OCI-M2 (cell line): ENCODE data around the gene GHITM.
"Not testable (repeated sequence)": the region's sequence is repeated elsewhere in the genome, so short reads cannot be mapped to it uniquely, and the experiment has no call there.

ENCODE experiments used
- DNase-seq: peaks from one replicate; lab custom pipeline; 2025; ENCODE audit not compliant: unreplicated experiment; lab: John Stamatoyannopoulos, UW

The GHITM gene

DNA sequence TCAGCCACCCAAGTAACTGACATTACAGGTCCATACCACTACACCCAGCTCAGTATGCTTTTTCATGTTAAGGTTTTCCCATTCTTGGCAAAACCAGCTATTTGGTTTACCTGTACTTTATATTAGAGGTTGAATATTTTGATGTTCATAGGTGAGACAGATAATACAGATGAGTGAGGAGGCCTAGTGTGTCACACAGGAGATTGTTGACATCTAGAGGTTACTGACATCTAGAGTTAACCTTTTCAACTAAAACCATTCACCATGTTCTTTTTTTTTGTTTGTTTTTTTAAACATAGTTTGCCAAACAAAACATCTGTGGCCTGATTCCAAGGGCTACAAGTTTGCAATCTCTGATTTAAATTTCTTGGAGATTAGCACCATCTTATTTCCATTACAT, 8.0 kb downstream of the GHITM start:
- DNase-seq = no peak

DNA sequence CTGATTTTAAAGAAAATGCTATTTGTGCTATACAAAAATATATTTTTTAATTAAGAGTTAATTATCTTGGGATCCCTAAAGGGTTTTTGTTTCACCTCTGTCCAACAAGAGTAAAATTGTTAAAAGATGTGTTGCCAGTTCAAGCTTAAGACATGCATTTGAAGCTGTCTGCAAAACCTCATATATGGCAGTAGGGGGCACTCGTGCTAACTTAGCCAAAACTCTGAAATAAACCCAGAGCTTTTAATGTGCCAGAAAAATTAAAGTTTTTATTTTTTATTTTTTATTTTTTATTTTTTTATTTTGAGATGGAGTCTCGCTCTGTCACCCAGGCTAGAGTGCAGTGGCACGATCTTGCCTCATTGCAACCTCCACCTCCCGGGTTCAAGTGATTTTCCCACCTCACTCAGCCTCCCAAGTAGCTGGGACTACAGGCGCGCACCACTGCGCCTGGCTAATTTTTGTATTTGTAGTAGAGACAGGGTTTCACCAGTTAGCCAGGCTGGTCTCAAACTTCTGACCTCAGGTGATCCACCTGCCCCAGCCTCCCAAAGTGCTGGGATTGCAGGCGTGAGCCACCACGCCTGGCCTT, 8.8 kb downstream of the GHITM start:
- not testable (repeated sequence) for DNase-seq

DNA sequence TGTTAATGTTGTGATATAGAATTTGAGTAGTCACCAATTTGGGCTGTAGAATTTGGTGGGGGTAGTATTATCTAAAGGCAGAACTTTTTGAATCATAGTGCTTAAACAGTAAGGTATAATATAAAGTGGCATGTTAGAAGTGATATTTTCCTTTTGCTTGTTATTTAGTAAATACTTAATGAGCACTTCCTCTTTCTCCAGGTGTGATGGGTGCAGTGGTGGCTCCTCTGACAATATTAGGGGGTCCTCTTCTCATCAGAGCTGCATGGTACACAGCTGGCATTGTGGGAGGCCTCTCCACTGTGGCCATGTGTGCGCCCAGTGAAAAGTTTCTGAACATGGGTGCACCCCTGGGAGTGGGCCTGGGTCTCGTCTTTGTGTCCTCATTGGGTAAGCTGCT, 10.5 kb downstream of the GHITM start:
- DNase-seq = no peak

DNA sequence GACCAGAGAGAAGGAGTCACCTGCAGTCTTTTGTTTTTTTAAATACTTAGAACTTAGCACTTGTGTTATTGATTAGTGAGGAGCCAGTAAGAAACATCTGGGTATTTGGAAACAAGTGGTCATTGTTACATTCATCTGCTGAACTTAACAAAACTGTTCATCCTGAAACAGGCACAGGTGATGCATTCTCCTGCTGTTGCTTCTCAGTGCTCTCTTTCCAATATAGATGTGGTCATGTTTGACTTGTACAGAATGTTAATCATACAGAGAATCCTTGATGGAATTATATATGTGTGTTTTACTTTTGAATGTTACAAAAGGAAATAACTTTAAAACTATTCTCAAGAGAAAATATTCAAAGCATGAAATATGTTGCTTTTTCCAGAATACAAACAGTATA, 13.5 kb downstream of the GHITM start:
- no peak for DNase-seq

DNA sequence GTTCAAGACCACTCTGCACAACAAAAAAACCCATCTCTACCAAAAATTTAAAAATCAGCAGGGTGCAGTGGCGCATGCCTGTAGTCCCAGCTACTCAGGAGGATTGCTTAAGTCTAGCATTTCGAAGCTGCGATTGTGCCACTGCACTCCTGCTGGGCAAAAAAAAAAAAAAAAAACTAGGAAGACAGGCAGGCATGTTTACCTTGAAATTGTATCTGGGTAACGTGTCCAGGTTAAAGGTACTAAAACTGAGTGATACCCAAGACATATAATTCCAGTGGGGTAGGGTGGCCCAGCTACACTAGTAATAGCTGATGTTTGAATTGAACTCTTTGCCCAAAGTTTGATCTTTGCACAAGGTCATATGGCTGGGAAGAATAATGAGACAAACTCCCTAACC, 16.2 kb downstream of the GHITM start:
- no peak for DNase-seq

DNA sequence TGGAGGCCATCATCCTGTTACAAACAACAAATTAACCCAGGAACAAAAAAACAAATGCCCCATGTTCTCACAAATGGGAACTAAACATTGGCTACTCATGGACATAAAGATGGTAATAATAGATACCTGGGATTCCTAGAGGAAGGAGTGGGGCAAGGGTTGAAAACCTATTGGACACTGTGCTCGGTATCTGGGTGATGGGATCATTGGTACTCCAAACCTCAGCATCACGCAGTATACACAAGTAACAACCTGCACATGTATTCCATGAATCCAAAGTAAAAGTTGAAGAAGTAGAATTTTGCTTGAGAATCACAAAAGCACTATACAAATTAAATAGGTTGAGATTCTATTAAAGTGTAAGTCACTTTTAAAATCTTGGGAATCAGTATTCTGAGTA, 16.7 kb downstream of the GHITM start:
- DNase-seq = no peak

DNA sequence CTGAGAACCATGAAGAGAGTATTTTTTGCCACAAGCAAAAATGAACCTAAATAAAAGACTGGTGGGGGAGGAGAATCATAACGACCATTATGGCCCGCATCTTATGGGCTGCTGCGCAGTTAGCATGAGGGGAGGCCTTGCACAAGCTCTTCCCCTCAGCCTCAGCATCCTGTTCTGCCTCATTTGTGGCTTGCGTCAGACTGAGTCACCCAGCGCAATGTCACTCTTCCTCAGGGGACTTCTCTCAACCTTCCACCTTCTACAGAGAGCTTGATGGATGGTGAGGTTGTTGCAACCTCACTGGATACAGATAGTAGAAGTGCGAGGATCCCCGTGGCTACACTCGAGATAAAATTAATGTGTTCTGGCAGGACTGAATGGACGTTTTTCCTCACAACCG, 17.5 kb downstream of the GHITM start:
- no peak for DNase-seq

DNA sequence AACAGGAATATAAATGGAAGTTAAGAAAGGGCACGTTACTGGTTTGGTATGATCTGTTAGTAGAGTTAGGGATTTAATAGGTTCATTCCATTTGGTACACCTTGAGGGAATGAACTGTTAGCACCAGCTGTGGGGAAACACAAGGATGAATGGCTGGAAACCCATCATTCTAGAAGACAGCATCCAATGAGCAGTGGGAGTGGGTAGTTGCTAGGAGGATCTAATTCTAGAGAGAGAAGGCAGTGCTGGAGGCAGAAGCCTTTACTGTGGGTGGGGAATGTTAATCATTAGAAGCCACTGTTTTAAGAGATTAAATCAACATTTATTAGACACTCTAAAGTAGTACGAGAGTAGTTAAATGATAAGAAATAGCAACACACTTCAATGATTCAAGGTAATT, 18.8 kb downstream of the GHITM start:
- DNase-seq = no peak

DNA sequence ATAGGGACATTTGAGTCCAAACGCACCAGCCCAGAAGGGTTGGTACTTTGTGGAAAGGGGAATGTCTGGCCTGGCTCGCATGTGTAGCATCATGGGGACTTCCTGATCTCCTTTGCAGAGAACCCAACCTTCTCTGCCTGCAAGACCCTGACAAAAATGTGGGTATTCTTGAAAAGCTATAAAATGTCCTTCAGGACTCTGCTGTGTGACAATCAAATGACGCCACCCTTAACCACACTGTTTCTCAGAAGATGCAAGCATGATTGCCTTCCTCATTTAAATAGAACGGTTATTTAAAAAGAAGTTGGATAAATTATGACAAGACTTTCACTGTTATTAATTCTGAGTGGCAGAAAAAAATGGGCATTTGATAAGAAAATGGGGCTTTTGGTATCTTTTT, 19.2 kb downstream of the GHITM start:
- no peak for DNase-seq

DNA sequence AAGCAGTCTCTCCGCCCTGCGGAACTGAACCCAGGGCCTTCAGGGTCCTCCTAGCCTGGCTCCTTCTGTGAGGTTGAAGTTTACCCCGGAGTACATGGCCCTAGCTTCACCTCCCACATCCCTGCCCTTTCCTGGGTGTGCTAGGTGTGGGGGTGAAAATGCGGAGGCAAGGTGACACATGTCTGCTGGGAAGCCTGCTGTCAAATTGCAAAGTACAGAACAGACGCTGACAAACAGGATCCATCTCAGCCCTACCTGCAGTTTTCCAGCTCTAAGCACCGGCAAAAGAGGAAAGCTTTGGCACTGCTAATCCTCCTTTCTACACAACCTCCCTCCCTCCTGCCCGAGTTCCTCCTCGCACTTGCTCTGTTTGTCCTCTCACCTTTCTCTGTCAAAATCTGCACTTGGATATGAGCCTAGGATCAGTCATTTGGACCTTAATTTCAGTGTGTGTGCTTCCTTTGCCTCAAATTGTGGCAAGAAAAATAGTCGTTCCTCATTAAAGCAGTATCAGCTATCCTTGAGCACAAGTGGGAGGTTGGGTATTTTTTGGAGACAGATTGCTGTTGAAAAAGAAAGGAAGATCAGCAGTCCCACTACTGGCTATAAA, 19.9 kb downstream of the GHITM start:
- no peak for DNase-seq

DNA sequence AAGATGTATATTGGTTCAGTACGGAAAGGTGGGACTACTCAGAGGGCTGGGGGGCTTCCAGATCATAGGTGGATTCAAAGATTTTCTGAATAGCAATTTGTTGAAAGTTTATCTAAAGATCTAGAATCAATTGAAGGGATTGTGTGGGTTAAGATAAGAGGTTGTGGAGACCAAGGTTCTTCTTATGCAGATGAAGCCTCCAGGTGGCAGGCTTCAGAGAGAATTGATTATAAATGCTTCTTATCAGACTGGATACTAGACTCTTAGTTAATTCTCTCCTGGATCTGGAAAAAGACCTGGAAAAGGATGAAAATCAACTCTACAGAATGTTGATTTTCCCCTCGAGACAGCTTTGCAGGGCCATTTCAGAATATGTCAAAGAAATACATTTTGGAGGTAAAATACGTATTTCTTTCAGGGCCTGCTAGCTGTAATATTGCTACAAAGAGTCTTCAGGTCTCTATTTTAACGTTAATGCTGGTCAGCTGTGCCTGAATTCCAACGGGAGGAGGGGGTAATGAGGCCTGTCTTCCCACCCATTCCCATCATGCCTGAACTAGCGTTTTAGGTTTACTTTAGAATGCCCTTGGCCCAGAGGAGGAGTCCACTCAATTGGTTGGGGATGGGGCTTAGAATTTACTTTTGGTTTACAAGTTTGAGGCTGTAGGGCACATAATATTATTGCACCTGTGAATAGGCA, 21.5 kb downstream of the GHITM start:
- no peak for DNase-seq

DNA sequence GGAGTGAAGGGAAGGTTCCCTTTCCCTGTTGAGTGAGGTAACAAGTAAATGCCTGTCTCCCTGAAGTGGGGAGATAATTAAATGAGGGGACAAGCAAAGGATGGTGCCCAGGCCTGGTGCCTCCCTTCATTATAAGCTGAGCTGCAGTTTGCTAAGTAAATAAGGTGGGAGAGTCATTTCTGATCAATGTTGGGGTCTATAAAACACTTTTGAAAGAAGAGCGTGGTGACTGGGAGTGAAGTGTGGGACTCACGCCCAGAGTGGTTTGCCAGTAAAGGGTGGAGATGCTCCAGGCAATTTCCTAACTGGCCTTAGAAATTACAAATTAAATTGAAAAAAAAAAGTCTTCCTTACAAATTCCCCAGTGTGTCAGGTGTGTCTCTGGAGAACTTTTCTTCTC, 24.7 kb downstream of the GHITM start:
- DNase-seq = no peak

DNA sequence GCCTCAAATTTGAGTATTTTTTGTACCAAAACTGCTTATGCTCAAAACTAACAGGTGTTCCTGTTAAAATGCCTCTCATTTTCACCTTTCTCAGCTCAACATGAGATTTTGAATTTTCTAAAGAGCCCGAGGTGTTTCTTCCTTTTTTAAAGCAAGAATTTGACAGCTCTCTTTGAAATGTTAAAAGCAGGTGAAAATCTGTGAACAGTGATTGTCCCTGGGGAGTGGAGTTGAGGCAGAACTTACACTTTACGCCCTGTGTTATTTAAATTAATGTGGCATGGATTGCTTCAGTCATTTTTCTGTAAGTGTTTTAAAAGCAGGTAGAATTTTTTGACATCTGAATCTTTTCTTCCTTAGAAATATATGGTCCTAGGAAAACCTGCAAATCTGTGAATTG, 25.1 kb downstream of the GHITM start:
- DNase-seq = no peak

DNA sequence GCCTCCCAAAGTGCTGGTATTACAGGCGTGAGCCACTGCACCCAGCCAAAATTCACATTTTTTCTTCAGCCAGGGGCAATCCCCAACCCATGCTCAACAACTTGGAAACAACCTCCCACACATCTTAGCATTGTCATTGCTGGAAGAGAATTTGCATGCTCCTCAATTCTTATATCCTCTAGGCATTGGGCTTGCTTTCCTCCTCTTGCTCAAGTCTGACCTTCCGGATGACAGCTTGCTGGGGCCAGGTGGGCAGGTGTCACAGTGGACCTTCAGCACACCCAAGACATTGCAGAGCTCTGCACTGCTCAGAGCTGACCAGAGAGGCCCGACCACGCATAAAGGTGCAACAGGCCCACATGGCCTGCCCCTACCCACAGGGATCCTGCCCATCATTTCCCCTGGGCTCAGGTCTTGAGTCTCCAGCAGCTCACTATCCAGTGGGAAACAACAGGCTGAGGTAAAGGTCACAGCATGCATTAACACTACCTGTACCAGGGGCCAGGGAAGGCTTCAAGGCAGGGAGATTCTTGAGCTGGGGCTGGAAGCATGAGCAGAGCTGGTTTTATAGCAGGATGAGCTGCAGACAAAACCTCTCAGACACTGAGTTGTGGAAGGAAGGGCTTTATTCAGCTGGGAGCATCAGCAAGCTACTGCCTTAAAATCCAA, 27.4 kb downstream of the GHITM start:
- no peak for DNase-seq

DNA sequence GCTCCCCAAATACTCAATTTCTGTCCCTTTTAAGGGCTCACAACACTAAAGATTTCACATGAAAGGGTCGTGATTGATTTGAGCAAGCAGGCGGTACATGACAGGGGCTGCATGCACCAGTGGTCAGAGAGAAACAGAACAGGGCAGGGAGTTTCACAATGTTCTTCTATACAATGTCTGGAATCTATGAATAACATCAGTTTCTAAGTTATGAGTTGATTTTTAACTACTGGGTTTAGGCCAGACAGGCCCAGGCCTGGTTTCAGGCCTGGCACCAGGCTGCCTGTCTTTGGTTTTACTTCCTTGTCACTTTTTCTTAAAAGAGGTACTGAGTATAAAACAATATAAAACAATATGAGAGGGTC, 28.0 kb downstream of the GHITM start:
- DNase-seq = not testable (repeated sequence)

DNA sequence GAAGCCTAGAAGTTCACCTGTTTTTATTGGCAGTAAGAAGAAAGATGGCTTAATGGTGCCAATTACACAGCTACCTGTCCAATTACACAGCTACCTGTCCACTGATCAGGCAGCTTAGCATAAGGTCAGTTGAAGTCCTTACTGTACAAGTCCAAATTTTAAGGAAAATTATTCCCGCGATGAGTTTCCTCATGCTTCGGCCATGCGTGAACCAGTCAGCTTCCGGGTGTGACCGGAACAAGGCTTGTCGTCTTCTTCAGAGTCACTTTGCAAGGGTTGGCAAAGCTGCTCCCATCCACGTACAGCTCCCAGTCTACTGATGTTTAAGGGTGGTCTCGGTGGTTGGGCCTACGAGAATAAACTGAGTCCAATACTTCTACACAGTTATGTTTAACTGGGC, 29.1 kb downstream of the GHITM start:
- not testable (repeated sequence) for DNase-seq

DNA sequence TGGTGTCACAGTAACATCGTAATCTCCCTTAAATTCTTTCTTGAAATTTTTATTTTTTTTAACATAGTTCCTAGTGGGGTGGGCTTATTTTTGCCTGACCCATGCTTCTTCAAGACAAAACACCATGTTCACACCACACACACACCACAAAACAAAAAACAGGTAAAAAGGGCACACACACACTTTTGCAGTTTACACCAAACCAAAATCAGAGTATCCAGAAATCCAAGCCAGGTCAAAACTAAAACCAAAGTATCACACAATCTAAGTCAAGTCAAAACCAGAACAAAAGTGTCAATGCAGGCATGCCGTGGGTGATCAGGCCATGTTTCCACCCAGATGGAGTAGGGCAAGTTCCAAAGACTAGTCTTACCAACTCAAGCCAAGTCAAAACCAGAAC, 31.9 kb downstream of the GHITM start:
- DNase-seq = not testable (repeated sequence)

DNA sequence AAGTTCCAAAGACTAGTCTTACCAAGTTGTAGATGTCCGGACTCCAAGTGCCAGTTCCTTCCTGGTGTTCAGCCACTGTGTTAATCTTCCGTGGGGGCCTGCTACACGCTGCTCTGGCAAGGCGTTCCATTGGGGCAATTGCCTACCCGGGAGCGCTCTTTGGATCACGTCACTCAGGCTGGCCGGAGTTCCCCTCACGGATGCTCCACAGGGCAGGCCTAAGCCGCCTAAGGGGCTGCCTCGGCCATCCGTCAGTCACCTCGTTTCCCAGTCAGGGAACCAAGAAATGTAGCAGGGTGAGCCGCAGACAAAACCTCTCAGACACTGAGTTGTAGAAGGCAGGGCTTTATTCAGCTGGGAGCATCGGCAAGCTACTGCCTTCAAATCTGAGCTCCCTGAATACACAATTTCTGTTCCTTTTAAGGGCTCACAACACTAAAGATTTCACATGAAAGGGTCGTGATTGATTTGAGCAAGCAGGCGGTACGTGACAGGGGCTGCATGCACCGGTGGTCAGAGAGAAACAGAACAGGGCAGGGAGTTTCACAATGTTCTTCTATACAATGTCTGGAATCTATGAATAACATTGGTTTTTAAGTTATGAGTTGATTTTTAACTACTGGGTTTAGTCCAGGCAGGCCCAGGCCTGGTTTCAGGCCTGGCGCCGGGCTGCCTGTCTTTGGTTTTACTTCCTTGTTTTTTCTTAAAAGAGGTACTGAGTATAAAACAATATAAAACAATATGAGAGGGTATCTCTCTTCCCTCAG, 32.6 kb downstream of the GHITM start:
- DNase-seq = not testable (repeated sequence)

DNA sequence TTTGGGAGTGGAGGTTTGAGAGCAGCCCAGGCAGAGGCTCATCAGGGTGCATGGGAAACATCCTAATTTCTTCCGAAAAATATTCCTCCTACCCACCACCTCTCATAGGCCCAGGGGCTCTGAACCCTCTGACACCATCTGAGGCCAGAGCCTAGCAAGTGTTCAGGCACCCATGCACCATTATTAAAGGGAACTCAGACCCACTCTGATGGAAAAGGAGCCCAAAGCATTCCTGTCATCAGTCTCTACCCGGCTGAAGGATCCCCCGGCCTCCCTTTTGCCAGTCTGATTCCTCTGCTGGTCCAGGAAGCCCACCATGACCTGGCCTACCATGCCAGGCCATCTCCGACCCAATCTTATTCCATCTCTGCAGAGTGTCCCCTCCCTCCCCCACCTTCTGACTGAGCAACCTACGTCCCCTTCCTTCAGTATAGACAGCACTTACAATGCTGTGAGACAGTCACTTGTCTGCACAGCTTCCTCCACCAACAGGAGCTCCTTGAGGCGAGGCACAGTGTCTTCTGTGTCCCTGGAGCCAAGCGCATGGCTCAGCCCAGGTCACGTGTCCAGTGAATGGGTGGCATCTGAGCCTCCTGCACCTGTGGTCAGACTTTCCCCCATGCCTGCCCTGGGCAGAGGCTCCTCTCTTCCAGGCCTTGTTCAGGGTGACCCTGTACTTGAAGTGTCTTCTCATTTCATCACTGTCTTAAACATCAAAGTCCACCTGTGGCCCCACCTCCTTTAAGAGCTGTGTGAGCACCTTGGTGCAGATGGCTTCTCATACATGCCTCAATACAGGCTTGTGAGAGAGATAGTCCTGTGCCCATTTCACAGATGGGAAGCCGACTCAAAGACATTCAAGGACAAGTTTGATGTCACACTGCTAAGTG, 33.4 kb downstream of the GHITM start:
- DNase-seq = no peak

DNA sequence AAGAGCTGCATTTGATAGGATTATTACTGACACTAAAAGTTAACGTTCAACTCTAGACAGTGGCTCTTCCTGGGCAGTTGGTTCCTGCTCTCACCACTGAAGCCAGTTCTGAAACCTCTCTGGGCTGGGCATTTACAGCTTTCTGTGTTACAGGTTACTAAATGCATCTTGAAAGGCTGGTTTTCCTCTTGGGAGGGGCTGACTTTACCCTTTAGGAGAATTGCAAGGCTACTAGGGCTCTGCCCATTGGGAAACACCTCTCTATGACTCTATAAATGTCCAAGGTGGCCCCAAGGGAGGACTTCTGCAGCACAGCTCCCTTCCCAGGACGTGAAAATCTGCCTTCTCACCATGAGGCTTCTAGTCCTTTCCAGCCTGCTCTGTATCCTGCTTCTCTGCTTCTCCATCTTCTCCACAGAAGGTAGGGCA, 34.2 kb downstream of the GHITM start, which contains the start of gene GPR15LG:
Gene GPR15LG, plus strand, starts transcription at position 301 of the 429 bp plus-strand sequence. Its CDS starts 51 bp downstream, at position 352.
- DNase-seq = no peak
